GM20000 (cell line): ENCODE results near the gene ENOX1.

Experiments used
- DNase-seq: peaks from one replicate; pipeline ENCODE4 v3.0.0; 2012; ENCODE audit warnings: low spot score
- CTCF ChIP-seq: IDR thresholded peaks from 2 replicates; pipeline ENCODE4 v1.5.1; 2012; ENCODE audit warnings: mild to moderate bottlenecking, control low read depth; ENCODE audit errors: extremely low read depth, missing control alignments

ENOX1 gene

GRCh38 chr13:43663474-43664090, 123.2 kb downstream of the ENOX1 start:
- TF ChIP-seq CTCF, result no peak
- DNase-seq, result no peak

- no peak for DNase-seq
- TF ChIP-seq CTCF, result no peak
Measured at GRCh38 chr13:43662976-43663375, 123.8 kb downstream of the ENOX1 start.

- no peak for DNase-seq
- TF ChIP-seq CTCF, result no peak
Measured at GRCh38 chr13:43661161-43661830, 125.5 kb downstream of the ENOX1 start.

GRCh38 chr13:43657485-43657884, 129.3 kb downstream of the ENOX1 start:
- TF ChIP-seq CTCF, result no peak
- DNase-seq, result no peak

- no peak for TF ChIP-seq CTCF
- no peak for DNase-seq
Measured at GRCh38 chr13:43653980-43654379, 132.8 kb downstream of the ENOX1 start.

- DNase-seq, result no peak
- TF ChIP-seq CTCF, result no peak
Measured at GRCh38 chr13:43653395-43653794, 133.4 kb downstream of the ENOX1 start.

- DNase-seq, result no peak
- TF ChIP-seq CTCF, result no peak
Measured at GRCh38 chr13:43652760-43653159, 134.0 kb downstream of the ENOX1 start.
